IPS DF 4.7 (cell line): ENCODE data around the gene USP27X.

Experiments used
- DNase-seq: peaks from one replicate; pipeline ENCODE4 v3.0.0-alpha.2; 2013; ENCODE audit warnings: low spot score; ENCODE audit errors: extremely low read depth

The USP27X gene

DNA sequence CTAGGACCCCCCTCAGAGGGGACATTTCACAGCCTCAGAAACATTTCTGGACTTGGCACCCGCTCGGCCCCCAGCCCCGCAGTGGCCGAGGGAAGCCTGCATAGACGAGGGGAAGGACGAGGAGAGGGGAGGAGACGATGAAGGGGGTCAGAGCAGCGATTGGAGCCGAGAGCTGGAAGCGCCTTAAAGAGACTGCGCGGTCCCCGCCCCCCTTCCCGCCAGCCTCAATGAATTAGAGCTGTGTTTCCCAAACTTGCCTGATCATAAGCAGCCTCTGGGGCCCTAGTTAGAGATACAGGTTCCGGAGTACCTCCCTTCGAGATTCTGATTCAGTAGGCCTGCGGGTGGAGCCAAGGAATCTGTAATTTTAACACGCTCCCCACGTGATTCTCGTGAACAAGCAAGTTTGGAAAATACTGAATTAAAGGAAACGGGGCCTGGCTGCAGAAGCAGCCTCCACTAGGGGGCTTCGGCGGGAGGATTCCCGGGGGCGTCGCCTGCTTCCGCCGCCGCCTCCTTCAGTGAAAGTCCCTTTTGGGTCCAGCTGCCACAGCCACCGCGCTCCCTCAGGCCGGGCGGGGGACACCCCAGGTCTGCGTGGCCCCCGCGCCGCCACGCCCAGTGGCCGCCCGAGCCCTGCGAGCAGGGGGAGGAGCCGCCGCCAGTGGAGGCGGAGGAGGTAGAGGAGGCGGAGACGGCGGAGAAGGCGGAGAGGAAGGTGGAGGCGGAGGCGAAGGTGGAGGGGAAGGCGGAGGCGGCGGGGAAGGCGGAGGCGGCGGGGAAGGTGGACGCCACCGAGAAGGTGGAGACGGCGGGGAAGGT lies at the start of gene USP27X:
Gene USP27X, plus strand, starts transcription at position 651 of the 822 bp plus-strand sequence. CDS start 824 bp downstream, outside the sequence.
- DNase-seq, result no peak

DNA sequence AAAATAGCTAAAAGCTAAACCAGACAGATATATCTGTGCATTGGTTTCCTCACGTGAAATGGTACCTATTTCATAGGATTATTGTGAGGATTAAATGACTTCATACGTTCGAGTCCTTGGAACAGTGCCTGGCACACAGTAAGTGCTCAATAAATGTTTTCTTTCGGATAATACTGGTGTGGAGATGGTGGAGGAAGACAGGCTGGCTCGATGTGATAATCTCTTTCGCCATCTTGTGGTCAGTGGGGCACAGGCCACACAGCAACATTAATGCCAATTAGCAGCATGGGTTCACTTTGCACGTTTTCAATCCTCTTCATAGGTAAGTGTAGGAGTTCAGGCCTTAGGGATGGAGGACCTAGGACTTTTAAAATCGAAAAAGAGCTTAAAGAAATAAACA lies 40.9 kb upstream of the USP27X start:
- DNase-seq, result no peak

DNA sequence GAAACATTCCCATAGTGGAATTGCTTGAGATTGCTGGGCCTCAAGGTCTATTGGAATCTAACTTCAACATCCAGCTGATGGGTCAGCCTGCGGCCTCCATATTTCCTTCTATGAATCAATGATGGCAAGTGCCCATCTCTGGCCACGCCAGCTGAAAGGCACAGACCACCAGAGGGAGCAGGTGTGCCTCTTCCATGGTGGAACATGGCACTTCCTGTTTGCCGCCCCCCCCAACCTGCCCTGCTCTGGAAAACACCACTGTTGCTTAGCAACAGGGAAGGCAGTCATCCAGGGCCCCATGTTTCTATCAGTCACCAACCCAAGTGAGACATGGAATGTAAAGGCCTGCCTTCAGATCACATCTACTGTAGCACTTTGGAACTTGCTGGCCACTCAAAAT lies 38.6 kb upstream of the USP27X start:
- peak; percentile 14 for DNase-seq

DNA sequence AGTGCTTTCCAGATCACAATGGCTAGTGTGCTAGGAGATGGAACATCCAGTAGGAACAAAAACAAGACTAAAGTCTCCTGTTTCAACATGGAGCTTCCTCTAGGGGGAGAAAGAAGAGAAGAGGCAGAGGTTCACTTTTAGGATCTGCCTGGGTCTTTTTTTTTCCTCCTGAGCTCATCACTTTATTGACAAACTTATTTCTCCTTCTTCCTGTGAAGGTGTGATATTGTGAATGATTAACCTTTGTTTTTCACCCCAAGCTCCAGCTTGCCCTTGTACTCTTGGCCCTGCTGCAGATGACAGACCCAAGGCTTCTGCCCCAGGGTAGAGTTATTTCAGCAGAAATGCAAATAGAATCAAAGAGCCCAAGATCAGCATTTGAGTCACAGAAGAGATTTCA lies 36.7 kb upstream of the USP27X start:
- no peak for DNase-seq

DNA sequence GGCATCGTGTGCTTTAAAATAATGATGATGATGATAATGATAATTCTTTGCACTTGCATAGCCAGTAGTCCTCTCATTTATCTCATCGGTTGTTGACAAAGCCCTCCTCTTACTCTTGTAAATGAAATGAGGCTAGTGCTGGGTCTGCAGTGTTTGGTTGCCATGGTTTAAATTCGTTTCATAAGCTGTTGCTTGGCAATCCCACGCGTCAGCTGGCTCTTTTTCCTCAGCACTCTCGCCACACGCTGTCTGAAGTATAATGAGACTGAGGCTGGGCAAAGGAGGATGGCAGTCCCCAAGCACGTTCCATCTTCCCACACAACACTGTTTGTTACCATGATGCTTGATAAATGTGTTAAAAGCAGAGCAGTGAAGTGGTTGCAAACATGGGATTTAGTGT lies 34.7 kb upstream of the USP27X start:
- DNase-seq, result no peak

DNA sequence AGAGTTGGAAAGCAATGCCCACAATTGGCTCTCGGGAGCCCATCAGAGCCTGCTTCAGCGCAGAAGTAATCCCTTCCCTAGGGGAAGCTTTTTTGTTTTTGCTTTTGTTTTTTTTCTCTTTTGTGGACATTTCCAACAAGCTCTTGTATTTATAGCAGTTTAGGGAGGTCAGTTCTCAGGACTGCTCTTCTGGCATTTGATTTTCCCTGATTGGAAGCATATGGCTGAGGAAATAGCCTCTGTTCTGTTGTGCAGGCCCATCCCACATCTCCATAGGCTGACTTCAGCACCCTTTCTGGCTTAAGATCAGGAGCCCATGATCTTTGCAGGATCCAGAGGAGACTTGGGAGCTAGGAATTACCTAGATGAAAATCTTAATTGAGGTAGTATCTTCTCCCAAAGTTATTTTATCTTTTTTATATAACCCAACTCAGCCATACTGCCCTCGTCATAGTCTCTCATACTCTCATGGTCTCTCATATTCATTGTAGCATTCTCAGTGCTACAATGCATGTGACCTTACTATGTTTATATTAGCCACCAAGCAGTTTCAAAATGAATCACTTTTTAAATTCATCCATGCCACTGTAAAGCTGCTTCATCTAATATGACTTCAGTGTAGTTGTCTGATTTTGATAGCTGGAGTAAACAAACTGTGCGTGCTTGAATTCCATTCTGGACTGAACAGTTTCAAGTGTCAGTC lies 33.4 kb upstream of the USP27X start:
- DNase-seq, result no peak

DNA sequence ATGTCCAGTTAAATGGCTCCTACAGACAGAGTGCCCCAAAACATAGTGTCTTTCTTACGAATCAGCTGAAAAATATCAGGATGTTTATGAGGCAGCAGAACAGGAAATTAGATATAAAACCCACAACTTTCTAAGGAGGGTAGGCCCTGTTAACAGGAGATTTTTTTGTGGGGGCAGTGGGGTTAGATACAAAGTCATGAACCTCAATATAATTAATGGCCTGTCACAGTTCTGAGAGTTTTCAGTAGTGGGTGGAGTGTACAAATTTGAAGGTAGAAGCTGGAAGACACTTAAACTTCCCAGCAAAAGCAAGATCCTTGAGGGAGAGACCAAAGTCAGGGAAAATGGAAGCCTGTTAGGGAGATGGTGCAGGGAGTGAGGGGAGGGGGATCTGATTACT lies 32.8 kb upstream of the USP27X start:
- no peak for DNase-seq

DNA sequence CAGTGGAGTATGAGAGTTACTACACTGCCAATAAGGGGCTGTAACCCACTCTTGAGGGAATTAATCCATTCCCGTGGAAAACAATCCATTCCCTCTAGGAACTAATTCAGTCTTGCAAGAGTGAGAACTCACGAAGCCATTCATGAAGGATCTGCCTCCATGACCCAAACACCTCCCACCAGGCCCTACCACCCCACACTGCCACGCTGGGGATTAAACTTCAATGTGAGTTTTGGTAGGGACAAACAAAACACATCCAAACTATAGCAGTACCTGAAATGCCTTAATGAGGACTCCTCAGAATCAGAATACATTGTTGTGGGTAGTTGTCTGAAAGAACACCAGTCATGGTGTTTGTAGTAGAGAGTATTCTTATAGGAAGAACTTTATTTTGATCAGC lies 31.0 kb upstream of the USP27X start:
- no peak for DNase-seq

DNA sequence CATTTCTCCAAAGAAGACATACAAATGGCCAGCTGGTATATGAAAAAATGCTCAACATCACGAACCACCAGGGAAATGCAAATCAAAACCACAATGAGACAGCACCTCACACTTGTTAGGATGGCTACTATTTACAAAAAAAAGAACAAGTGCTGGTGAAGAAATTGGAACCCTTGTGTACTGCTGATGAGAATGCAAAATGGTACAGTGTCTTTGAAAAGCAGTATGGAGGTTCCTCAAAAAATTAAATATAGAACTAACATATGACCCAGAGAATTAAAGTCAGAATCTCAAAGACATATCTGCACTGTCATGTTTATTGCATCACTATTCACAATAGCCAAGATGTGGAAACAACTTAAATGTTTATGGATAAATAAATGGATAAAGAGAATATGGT lies 29.3 kb upstream of the USP27X start:
- no peak for DNase-seq

DNA sequence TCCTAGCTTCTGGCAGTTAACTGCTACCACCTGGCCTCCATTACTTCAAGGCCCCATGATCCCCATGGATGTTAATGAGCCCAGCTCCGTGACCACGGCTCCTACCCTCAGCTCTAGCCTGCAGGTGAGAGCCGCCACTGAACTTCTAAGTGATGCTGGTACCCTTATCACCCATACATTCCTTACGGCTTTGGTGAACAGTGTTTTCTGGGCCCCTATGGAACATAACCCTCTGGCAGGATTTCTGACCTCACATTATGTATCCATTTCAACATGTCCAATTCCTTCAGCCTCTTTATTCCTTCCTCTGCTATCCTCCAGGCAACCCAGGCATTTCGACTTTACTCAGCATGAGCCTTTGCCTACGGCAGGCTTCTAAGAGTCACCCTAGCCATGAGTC lies 25.6 kb upstream of the USP27X start:
- no peak for DNase-seq

DNA sequence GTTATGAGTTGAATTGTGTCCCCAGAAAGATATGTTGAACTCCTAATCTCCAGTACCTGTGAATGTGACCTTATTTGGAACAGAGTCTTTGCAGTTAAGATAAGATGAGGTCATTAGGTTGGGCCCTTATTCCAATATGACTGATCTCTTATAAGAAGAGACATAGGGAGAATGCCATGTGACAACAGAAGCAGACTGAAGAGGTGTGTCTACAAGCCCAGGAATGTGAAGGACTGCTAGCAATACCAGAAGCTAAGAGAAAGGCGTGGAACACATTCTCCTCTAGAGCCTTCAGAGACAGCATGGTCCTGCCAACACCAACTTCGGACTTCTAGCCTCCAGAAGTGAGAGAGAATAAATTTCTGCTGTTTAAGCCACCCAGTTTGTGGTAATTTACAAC lies 22.5 kb upstream of the USP27X start:
- no peak for DNase-seq

DNA sequence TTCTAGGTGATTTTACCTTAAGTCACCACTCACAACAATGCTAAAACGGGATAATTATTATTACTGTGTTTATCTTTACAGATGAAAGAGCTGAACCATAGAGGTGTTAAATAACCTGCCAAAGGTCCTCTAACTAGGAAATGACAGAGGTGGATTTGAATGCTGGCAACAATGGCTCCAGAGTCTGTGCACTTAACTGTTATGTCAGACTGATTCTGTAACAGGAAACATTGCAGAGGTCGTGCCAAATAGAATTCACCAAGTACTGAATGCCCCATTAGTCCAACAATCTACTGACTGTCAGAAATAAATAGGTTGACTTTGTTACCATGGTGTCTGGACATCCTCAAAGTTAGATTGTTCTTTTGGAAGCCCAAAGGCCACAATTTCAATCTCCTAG lies 20.9 kb upstream of the USP27X start:
- no peak for DNase-seq

DNA sequence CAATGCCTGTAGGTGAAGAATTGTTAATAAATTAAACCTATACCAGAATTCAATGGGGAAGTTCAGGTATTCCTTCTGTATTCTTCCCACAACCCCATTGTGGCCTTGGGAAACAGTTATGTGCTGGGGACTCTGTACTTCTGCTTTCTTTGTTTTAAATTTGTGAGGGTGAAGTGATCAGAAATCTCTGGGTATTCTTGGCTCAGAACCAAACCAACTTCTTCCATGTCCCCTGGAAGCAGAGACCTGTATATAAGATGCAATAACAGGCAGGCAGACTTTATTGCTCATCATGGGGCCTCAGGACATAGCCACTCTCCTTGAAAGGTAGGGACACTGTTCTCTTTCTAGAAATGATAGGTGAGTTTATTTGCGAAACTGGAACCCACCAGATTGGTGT lies 19.8 kb upstream of the USP27X start:
- no peak for DNase-seq

DNA sequence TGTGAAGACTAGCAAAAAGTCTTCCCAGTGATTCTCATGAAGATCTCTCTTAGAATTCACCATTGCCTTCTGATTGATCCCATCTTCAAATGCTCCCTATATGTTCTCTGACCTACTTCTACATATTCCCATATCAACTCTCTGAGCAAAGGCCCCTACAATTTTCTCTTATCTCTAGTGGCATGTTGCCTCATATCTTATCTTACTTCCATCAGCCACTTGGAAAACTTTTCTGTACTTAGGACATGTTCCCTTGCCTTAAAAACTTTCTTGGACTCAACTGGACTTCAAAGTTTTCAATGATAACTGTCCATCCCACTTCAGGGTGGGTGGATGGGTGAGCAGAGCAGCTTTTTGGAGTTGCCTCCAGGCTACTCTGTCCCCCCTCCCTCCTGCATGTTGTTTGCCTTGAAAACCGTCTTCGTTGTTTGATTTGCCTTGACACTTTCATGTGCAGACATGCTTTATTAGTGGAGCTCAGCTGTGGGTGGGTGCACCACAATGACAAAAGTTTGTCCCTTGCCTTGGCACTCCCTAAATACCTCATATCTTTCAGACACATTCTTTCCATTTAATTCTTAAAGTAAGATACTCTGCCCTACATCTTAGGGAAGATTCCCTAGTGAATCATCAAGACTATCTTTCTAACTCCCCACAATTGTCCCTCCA lies 18.3 kb upstream of the USP27X start:
- DNase-seq, result no peak

DNA sequence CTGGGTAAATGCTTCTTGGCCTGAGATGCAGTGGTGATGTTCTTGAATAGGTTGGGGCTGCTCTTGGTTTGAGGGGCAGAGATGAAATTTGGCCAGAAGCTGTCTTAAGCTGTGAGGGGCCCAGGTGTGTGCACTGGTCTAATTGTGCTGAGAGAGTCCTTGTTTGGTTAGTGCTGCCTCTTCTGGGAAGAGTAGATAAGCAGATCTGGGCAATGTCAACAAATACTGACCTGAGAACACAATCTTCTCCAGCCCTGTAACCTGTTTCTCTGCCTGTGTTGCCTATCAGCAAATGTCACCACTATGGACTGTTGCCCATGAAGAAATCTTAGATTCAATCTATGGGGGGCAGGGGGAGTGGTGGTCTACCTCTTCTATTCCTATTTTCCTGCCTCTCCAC lies 17.2 kb upstream of the USP27X start:
- DNase-seq, result no peak

DNA sequence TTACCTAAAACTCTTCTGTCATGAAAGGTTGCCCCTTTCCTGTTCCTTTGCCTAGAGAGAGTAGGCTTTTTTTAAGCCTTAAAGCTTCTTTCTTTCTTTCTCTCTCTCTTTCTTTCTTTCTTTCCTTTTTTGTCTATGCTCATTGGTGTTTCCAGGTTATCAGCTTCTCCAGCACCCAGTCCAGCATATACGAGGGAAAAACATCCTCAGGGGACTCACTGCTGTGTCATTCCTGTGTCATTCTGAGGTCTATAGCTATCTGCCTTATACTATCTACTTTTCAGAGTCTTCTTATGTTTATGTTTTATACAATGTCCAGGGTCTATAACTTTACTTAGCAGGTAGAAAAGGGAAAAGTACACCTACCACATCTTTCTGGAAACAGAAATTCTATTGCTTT lies 10.5 kb upstream of the USP27X start:
- no peak for DNase-seq

DNA sequence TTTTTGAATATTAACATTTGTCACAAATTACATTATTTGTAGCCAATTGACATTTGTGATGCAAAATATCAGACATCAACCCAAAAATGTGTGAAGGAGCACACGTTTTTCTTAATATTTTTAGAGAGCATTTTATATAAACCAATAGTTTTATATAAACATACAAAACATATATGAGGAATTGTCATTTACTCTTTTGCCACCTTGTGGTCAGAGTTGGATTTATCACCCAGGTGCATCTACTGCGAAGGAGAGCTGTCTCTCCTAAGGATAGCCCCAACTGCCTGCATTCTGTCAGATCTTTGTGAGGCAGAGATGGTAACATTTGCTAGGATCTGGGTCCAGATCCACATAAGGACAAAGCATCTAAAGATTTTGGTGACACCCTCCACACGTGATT lies 2.5 kb upstream of the USP27X start:
- no peak for DNase-seq

DNA sequence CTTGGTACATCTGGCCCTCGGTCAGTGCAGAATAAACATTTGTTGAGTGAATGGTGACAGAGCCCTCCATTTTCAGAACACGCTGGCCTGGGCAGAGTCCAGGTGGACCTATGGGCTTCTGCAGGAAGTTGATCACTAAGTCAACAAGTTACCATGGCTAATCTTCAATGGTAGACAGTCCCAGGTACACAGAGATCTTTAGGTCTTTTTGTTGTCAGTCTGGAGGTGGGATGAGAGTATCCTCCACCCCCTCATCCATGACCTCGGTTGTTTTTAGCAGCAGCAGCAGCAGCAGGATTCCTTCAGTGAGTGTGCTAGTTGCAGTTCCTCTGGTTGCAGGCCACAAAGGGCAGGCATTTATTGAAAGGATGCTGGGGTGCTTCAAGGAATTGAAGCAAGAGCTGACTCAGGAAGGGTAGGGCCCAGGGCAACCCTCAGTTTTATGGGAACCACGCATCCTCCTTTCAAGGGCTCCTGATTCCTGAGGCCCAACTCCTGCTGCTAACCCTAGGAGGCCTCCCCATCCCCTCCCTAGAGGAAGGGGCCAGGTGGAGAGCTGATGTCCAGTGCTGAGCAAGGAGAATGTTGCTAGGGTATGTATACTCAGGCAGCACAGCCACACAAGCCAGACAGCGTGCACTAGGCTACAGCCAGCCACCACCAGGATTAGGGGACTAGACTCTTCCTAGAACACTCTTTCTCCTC lies 1.7 kb upstream of the USP27X start:
- no peak for DNase-seq

DNA sequence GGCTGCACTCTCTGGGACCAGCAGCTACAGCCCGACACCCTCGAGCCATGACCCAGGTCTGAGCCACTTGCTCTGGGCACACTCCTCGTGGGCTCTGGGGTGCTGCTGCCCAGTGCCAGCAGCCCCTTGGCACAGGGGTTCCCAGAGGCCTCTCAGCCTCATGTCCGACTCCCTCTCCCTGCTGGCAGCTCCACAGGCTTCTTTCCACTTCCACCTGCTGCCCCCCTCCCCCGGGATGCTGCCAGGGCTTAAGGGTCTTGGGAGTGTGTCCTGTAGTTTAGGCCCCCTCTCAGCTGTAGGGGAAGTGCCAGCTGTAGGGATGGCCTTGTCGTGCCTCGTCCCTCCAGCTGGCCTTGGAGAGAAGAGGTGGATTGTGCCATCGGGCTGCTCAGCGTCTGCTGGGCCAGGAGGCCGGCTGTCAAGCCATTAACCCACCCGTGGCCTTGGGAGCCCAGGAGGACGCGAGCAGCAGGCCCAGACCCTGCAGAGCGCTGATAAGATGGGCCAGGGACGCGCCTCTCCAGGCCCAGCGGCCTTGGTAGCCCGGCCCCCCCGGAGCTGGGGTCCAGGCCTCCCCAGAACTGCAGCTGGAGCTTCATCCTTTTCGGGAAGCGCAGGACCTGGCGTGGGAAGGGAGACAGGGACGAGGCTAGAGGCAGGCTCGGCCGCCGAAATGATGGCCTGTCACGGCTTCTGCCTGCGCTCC lies 1.0 kb upstream of the USP27X start:
- no peak for DNase-seq

DNA sequence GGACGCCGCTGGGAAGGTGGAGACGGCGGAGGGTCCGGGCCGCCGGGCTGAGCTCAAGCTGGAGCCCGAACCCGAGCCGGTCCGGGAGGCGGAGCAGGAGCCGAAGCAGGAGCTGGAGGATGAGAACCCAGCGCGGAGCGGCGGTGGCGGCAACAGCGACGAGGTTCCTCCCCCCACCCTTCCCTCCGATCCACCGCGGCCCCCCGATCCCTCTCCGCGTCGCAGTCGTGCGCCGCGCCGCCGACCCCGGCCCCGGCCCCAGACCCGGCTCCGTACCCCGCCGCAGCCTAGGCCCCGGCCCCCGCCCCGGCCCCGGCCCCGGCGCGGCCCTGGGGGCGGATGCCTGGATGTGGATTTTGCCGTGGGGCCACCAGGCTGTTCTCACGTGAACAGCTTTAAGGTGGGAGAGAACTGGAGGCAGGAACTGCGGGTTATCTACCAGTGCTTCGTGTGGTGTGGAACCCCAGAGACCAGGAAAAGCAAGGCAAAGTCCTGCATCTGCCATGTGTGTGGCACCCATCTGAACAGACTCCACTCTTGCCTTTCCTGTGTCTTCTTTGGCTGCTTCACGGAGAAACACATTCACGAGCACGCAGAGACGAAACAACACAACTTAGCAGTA lies 483 bp downstream of the USP27X start:
- no peak for DNase-seq

DNA sequence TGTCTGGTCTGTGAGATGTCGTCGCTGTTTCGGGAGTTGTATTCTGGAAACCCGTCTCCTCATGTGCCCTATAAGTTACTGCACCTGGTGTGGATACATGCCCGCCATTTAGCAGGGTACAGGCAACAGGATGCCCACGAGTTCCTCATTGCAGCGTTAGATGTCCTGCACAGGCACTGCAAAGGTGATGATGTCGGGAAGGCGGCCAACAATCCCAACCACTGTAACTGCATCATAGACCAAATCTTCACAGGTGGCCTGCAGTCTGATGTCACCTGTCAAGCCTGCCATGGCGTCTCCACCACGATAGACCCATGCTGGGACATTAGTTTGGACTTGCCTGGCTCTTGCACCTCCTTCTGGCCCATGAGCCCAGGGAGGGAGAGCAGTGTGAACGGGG lies 1.4 kb downstream of the USP27X start:
- DNase-seq, result no peak
